DND-41 (cell line): ENCODE results near the gene SEMA4F.
"Not testable (repeated sequence)": the region's sequence is repeated elsewhere in the genome, so short reads cannot be mapped to it uniquely, and the experiment has no call there.

Experiments
- ATAC-seq: fragments of 200-7000 bp; cut with Tn5 transposase; 3 replicates; pipeline ENCODE4 v1.9.1; 2021; ENCODE audit warnings: low read depth; ENCODE audit not compliant: insufficient read depth
- DNase-seq: peaks from one replicate; pipeline ENCODE4 v3.0.0-alpha.2; 2020
- H2AFZ ChIP-seq: 2 replicates; pipeline ENCODE4 v1.6.0; 2012; ENCODE audit warnings: low read depth, low read length
- H3K27ac ChIP-seq: 2 replicates; pipeline ENCODE4 v1.5.1; 2012; ENCODE audit warnings: low read length, inconsistent platforms
- H3K27me3 ChIP-seq: fragments of 200-600 bp; sonication (generic); 2 replicates; pipeline ENCODE4 v1.6.0; 2012; ENCODE audit warnings: low read length, mild to moderate bottlenecking, inconsistent platforms; ENCODE audit not compliant: insufficient read depth, poor library complexity
- H3K36me3 ChIP-seq: 2 replicates; pipeline ENCODE4 v1.5.1; 2012; ENCODE audit warnings: low read length, inconsistent platforms; ENCODE audit not compliant: insufficient read depth
- H3K4me1 ChIP-seq: 2 replicates; pipeline ENCODE4 v1.5.1; 2012; ENCODE audit warnings: mild to moderate bottlenecking, low read length; ENCODE audit not compliant: insufficient read depth
- H3K4me2 ChIP-seq: 2 replicates; pipeline ENCODE4 v1.6.0; 2012; ENCODE audit warnings: mild to moderate bottlenecking, moderate library complexity, low read length, inconsistent platforms; ENCODE audit not compliant: insufficient read depth
- H3K4me3 ChIP-seq, 2 experiments: fragments of 200-600 bp in 1 of 2; shearing (Covaris generic) in 1 of 2; 2 replicates each; pipeline ENCODE4 v1.5.1; 2012 to 2016; ENCODE audit warnings: inconsistent platforms in 2 of 2, low read length in 2 of 2, mild to moderate bottlenecking in 2 of 2, low read depth in 1 of 2, moderate library complexity in 1 of 2
- H3K79me2 ChIP-seq: 2 replicates; pipeline ENCODE4 v1.6.0; 2012; ENCODE audit warnings: low read length, inconsistent platforms; ENCODE audit not compliant: insufficient read depth
- H3K9ac ChIP-seq: 2 replicates; pipeline ENCODE4 v1.6.0; 2012; ENCODE audit warnings: low read depth, mild to moderate bottlenecking, inconsistent platforms, low read length, moderate library complexity
- H3K9me3 ChIP-seq: 2 replicates; pipeline ENCODE4 v1.5.1; 2012; ENCODE audit warnings: low read length, moderate library complexity, mild to moderate bottlenecking, inconsistent platforms; ENCODE audit not compliant: insufficient read depth, severe bottlenecking
- H4K20me1 ChIP-seq: 2 replicates; pipeline ENCODE4 v1.6.0; 2012; ENCODE audit warnings: low read length; ENCODE audit not compliant: insufficient read depth
- EZH2 ChIP-seq: IDR thresholded peaks from 3 replicates; pipeline ENCODE4 v1.6.1; 2012; ENCODE audit warnings: borderline replicate concordance, low read depth, mild to moderate bottlenecking, moderate library complexity, low read length, inconsistent platforms; ENCODE audit not compliant: severe bottlenecking
- TF ChIP-seq, protein P1 (sequence below): IDR thresholded peaks from 2 replicates; pipeline ENCODE4 v1.5.1; 2012; ENCODE audit warnings: borderline replicate concordance, low read length, moderate library complexity, mild to moderate bottlenecking; ENCODE audit not compliant: poor library complexity, severe bottlenecking; ENCODE audit errors: extremely low read depth

The SEMA4F gene

DNA sequence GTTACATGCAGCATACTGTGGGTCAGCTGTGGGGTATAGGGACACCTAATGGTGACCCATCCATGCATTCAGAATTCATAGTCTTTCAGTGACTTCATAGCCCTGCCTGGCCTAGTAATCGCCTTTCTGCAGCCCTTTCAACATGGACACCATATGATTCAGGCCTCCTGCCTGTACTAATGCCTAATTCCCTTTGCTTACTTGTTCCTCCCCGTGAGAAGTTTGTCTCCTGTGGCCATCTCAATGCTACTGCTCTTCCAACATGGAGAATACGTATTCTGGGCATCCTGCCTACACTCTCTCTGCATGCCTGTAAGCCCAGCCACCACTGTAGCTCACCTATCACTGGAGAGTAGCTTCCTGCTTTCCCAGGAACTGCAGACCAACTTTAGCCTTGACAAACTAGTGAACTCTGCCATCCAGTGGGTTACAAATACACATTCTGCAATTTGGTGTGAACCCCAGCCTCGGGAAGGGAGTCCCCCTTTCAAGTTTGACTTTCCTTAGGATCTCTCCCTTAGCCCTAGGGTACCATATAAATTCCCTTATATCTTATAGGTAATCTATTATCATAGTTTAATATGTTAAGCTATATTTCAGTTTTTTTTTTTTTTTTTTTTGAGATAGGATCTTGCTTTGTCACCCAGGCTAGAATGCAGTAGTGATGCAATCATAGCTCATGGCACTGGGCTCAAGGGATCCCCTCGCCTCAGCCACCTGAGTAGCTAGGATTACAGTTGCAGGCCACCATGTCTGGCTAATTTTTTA is 28.2 kb upstream of the SEMA4F start:
- DNase-seq = no peak
- Histone ChIP-seq H3K27me3 (peaks cover 3% of the 10 kb centered on the region), H3K9me3 (no peaks in the 10 kb centered on the region), H3K36me3 (no peaks in the 10 kb centered on the region), H3K4me1 (no peaks in the 10 kb centered on the region), H3K4me3 (no peak overlapping the region), H3K4me2 (no peak overlapping the region), H3K9ac (no peak overlapping the region), H3K79me2 (no peaks in the 10 kb centered on the region), H2AFZ (no peak overlapping the region), H4K20me1 (no peaks in the 10 kb centered on the region), H3K27ac (no peak overlapping the region)
- no peak for ATAC-seq
- no peak for TF ChIP-seq EZH2
- TF ChIP-seq, protein P1, sequence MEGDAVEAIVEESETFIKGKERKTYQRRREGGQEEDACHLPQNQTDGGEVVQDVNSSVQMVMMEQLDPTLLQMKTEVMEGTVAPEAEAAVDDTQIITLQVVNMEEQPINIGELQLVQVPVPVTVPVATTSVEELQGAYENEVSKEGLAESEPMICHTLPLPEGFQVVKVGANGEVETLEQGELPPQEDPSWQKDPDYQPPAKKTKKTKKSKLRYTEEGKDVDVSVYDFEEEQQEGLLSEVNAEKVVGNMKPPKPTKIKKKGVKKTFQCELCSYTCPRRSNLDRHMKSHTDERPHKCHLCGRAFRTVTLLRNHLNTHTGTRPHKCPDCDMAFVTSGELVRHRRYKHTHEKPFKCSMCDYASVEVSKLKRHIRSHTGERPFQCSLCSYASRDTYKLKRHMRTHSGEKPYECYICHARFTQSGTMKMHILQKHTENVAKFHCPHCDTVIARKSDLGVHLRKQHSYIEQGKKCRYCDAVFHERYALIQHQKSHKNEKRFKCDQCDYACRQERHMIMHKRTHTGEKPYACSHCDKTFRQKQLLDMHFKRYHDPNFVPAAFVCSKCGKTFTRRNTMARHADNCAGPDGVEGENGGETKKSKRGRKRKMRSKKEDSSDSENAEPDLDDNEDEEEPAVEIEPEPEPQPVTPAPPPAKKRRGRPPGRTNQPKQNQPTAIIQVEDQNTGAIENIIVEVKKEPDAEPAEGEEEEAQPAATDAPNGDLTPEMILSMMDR = no peak

DNA sequence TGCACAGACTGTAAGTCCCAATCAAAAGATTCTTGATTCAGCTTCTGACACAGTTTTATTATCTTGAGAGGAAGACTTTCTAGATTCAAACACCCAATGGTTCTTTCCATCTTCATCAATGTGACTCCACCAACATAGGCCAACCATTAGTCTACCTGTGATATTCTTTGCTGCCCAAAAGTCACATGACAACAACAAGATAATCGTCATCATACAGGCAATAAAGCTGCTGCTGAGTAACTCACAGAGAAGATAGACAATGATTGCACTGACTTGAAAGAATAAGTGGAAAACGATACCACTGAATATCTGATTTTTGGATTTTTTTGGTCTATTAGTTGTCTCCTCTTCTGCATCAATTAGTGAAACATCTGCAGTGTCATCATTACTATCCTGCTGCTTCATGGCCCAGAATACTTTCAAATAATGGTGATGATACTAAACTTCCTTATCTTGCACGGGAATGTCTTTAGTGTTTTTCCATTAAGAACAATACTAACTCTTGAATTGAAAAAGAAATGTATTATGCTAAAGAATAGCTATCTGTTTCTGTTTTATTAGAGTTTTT is 25.4 kb upstream of the SEMA4F start:
- Histone ChIP-seq H3K9ac (no peak overlapping the region), H3K9me3 (no peaks in the 10 kb centered on the region), H3K4me1 (no peaks in the 10 kb centered on the region), H3K36me3 (no peaks in the 10 kb centered on the region), H2AFZ (no peak overlapping the region), H3K27me3 (peaks cover 3% of the 10 kb centered on the region), H3K27ac (no peak overlapping the region), H3K4me2 (no peak overlapping the region), H3K79me2 (no peaks in the 10 kb centered on the region), H4K20me1 (no peaks in the 10 kb centered on the region), H3K4me3 (no peak overlapping the region)
- TF ChIP-seq, protein P1 = no peak
- no peak for TF ChIP-seq EZH2
- DNase-seq (no peak), ATAC-seq (no peak)

DNA sequence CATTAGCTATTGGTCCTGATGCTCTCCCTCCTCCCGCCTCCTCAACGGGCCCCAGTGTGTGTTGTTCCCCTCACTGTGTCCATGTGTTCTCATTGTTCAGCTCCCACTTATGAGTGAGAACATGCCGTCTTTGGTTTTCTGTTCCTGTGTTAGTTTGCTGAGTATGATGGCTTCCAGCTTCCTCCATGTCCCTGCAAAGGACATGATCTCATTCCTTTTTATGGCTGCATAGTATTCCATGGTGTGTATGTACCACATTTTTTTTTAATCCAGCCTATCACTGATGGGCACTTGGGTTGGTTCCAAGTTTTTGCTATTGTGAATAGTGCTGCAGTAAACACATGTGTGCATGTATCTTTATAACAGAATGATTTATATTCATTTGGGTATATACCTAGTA is 23.6 kb upstream of the SEMA4F start:
- DNase-seq, H3K27me3 ChIP-seq, H2AFZ ChIP-seq, H3K4me3 ChIP-seq, H3K36me3 ChIP-seq, H3K4me1 ChIP-seq, H3K27ac ChIP-seq, H3K79me2 ChIP-seq, H3K9me3 ChIP-seq, H3K4me2 ChIP-seq, ATAC-seq, H4K20me1 ChIP-seq, H3K9ac ChIP-seq: not testable (repeated sequence)

DNA sequence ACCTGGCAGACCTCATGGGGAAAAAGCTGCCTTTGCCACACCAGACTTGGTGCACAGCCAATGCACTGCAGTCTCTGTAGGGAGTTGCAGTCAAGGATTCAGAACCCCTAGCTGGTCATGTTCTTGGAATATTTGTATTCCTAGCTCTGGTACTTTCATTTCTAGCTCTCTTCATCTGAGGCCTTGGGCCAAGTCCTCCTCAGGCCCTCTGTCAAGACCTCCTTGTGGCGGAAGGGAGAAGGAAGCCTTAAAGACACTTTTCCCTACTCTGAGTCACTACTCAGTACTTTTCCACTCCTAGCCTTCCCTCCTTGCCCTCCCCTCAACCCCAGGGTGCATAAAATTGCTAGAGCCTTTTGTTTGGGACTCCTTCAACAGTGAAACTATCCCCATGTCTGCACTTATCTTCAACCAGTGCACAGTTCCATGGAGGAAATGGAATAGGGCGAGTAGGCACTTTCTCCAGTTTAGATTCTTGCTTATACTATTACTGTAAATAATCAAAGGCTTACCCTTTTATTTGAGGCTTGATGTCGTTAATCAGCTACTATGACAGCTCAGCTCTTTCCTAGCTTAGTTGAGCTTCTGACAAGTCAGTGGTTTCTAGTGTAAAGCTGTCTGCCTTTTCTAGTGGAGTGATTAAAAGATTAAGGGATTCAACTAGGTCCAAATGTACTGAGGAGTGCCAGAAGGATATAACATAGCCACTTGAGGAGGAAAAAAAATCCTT is 21.7 kb upstream of the SEMA4F start:
- H3K27me3 ChIP-seq = peaks cover under 1% of the 10 kb centered on the region
- no peak overlapping the region for H2AFZ ChIP-seq
- DNase-seq (no peak), ATAC-seq (no peak)
- TF ChIP-seq, protein P1 = no peak
- TF ChIP-seq EZH2 = no peak
- H3K4me3 ChIP-seq = no peak overlapping the region
- no peak overlapping the region for H3K27ac ChIP-seq
- H3K36me3 ChIP-seq = no peaks in the 10 kb centered on the region
- no peaks in the 10 kb centered on the region for H3K4me1 ChIP-seq
- no peaks in the 10 kb centered on the region for H3K9me3 ChIP-seq
- no peak overlapping the region for H3K9ac ChIP-seq
- H4K20me1 ChIP-seq = no peaks in the 10 kb centered on the region
- no peaks in the 10 kb centered on the region for H3K79me2 ChIP-seq
- H3K4me2 ChIP-seq = no peak overlapping the region
